ENCODE results near the gene SPSB1.

DNA sequence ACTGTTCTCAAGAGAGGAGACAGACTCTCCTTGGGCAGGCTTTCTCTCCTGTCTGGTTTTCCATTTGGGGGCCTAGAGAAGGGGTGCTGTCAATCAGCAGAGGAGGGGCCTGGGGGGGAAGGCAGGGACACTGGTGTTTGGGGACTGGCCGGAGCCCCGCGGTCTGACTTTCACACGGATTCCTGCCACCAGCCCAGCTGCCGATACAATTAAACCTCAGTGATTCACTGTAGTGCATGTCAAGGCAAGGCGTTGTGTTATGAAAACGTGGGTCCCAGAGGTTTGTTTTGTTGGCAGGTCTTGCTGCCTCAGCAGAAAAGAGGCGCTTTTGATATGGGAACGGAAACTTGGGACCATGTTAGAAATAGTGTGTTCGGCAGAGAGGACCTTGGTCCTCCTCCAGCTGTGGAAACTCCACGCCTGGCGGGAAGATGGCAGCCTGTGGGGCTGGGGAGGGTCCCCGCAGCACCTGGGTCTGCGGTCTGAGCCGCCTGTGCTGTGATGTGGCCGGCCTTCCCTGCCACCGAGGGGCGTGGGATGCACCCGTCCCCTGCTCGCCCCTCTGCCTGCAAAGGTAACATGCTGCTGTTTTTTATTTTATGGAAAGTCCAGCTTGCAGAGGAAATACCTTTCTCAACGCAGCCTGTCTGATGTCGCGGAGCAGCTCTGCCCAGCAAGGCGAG is 47.6 kb downstream of the SPSB1 start:
- TF ChIP-seq, protein P1, sequence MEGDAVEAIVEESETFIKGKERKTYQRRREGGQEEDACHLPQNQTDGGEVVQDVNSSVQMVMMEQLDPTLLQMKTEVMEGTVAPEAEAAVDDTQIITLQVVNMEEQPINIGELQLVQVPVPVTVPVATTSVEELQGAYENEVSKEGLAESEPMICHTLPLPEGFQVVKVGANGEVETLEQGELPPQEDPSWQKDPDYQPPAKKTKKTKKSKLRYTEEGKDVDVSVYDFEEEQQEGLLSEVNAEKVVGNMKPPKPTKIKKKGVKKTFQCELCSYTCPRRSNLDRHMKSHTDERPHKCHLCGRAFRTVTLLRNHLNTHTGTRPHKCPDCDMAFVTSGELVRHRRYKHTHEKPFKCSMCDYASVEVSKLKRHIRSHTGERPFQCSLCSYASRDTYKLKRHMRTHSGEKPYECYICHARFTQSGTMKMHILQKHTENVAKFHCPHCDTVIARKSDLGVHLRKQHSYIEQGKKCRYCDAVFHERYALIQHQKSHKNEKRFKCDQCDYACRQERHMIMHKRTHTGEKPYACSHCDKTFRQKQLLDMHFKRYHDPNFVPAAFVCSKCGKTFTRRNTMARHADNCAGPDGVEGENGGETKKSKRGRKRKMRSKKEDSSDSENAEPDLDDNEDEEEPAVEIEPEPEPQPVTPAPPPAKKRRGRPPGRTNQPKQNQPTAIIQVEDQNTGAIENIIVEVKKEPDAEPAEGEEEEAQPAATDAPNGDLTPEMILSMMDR (IDR thresholded peaks at IDR 0.05): no peak
- TF ChIP-seq POLR2A (IDR thresholded peaks at IDR 0.05): no peak
